Muscle layer of duodenum (tissue), 2 donors: Measurements from ENCODE around the gene C13orf46.

Source experiments
- H3K27ac ChIP-seq: one replicate; pipeline ENCODE4 v1.7.0; 2013; ENCODE audit warnings: mild to moderate bottlenecking, low read length
- H3K27me3 ChIP-seq: one replicate; pipeline ENCODE4 v1.7.0; 2013; ENCODE audit warnings: low read depth, mild to moderate bottlenecking, control low read depth, low read length
- H3K36me3 ChIP-seq, 2 donors: one replicate each; pipeline ENCODE4 v1.7.0; 2013; ENCODE audit warnings: low read length in 2 of 2, control low read depth in 1 of 2, mild to moderate bottlenecking in 1 of 2; ENCODE audit not compliant: insufficient read depth in 2 of 2, control insufficient read depth in 1 of 2
- H3K4me1 ChIP-seq, 2 donors: one replicate each; pipeline ENCODE4 v1.7.0; 2013; ENCODE audit warnings: low read length in 2 of 2, mild to moderate bottlenecking in 2 of 2, control low read depth in 1 of 2, moderate library complexity in 1 of 2; ENCODE audit not compliant: insufficient read depth in 2 of 2, control insufficient read depth in 1 of 2
- H3K4me3 ChIP-seq, 2 donors: one replicate each; pipeline ENCODE4 v1.7.0; 2013; ENCODE audit warnings: low read length in 2 of 2, low read depth in 1 of 2, mild to moderate bottlenecking in 1 of 2
- H3K9me3 ChIP-seq, 2 donors: one replicate each; pipeline ENCODE4 v1.7.0; 2013; ENCODE audit warnings: low read length in 2 of 2, control low read depth in 1 of 2, mild to moderate bottlenecking in 1 of 2; ENCODE audit not compliant: control insufficient read depth in 1 of 2
- donor health status: healthy.

The C13orf46 gene

DNA sequence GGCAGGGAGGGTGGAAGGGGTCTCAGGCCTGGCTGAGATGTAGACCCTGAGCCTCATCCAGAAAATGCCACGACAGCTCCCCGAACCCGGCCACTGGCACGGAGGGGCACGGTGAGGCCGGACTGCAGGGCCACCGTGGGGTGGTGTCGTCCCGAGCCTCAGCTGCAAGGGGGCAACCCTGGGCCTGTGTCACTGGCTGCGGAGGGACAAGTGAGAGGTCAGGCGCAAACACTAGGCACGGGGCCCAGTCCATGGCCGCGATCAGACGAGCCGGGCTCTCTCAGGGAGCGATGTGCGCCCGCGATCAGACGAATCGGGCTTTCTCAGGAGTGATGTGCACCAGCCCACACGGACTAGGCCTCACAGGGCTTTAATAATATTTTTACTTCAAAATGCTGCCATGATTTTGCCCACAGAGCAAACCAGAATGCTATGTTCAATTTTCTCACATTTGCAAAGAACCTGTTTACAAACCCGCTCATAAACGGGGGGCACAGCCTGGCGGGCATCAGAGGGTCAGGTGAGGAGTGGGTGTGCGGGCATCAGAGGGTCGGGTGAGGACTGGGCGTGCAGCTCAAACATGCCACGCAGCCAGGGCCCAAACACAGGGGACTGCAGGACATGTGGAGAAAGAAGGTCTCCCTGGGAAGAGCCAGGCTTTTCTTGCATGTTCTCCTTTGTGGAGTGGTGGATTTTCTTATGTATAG is 42.6 kb upstream of the C13orf46 start:
- Histone ChIP-seq H3K4me1 (no peaks in the 10 kb centered on the region), H3K36me3 (peaks cover 13 to 75% of the 10 kb centered on the region in 2 donors), H3K4me3 (no peak overlapping the region), H3K27ac (no peak overlapping the region), H3K27me3 (no peaks in the 10 kb centered on the region), H3K9me3 (no peaks in the 10 kb centered on the region)

DNA sequence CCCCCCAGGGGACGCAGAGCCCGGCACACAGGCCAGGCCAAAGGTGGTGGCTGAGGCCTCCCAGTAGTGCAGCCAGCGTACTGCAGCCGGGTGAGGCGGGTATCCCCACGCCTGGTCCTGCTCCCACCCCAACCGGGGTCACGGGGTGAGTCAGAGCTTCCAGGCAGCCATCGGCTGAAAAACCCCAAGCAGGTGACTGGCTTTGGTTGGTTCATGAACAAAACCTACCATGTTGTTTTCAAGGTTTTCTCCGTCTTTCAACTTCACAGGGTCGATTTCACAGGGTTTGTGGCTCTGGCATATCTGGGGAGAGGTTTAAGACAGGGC is 42.1 kb upstream of the C13orf46 start:
- Histone ChIP-seq H3K36me3 (peaks cover 8 to 75% of the 10 kb centered on the region in 2 donors), H3K4me3 (no peak overlapping the region), H3K27ac (no peak overlapping the region), H3K27me3 (no peaks in the 10 kb centered on the region), H3K4me1 (no peaks in the 10 kb centered on the region), H3K9me3 (no peaks in the 10 kb centered on the region)

- no peaks in the 10 kb centered on the region for H3K27me3 ChIP-seq
- H3K4me1 ChIP-seq: no peaks in the 10 kb centered on the region
- H3K4me3 ChIP-seq: no peak overlapping the region
- peaks cover 7 to 74% of the 10 kb centered on the region in 2 donors for H3K36me3 ChIP-seq
- no peaks in the 10 kb centered on the region for H3K9me3 ChIP-seq
- H3K27ac ChIP-seq: no peak overlapping the region
These were observed 41.5 kb upstream of the C13orf46 start for GRCh38 chr13:114015111-114015968.

GRCh38 chr13:114013952-114014629 is 40.2 kb upstream of the C13orf46 start:
- Histone ChIP-seq H3K4me3 (no peak overlapping the region), H3K9me3 (no peaks in the 10 kb centered on the region), H3K27ac (no peak overlapping the region), H3K36me3 (peaks cover 13 to 82% of the 10 kb centered on the region in 2 donors), H3K4me1 (no peaks in the 10 kb centered on the region), H3K27me3 (no peaks in the 10 kb centered on the region)

GRCh38 chr13:114013336-114013735 is 39.5 kb upstream of the C13orf46 start:
- no peaks in the 10 kb centered on the region for H3K4me1 ChIP-seq
- no peaks in the 10 kb centered on the region for H3K9me3 ChIP-seq
- H3K27ac ChIP-seq: no peak overlapping the region
- peaks cover 13 to 78% of the 10 kb centered on the region in 2 donors for H3K36me3 ChIP-seq
- no peaks in the 10 kb centered on the region for H3K27me3 ChIP-seq
- no peak overlapping the region for H3K4me3 ChIP-seq

DNA sequence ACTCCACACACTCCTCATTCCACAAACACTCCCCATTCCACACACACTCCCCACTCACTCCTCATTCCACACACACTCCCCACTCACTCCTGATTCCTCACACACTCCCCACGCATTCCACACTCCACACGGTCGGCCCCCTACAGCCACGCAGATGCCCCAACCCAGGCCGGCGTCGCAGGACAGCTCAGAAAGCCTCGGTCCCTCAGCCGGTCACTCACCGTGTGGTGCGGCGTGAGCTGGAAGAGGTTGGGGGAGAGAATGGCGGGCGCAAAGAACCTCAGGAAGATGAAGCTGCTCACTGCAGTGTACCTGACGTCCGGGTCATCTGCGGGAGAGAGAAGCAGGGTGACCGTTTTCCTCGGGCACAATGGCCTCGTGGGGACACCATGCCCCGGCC is 39.0 kb upstream of the C13orf46 start:
- H3K27ac ChIP-seq: no peak overlapping the region

GRCh38 chr13:114012141-114012540 is 38.3 kb upstream of the C13orf46 start:
- H3K4me3 ChIP-seq: no peak overlapping the region
- H3K27ac ChIP-seq: no peak overlapping the region
- no peaks in the 10 kb centered on the region for H3K27me3 ChIP-seq
- H3K9me3 ChIP-seq: no peaks in the 10 kb centered on the region
- H3K36me3 ChIP-seq: peaks cover 12 to 80% of the 10 kb centered on the region in 2 donors
- no peaks in the 10 kb centered on the region for H3K4me1 ChIP-seq

More for the DNA sequence above, 39.0 kb upstream of the C13orf46 start:
- Histone ChIP-seq H3K4me1 (no peaks in the 10 kb centered on the region), H3K9me3 (no peaks in the 10 kb centered on the region), H3K4me3 (no peak overlapping the region), H3K27me3 (no peaks in the 10 kb centered on the region), H3K36me3 (peaks cover 13 to 76% of the 10 kb centered on the region in 2 donors)

DNA sequence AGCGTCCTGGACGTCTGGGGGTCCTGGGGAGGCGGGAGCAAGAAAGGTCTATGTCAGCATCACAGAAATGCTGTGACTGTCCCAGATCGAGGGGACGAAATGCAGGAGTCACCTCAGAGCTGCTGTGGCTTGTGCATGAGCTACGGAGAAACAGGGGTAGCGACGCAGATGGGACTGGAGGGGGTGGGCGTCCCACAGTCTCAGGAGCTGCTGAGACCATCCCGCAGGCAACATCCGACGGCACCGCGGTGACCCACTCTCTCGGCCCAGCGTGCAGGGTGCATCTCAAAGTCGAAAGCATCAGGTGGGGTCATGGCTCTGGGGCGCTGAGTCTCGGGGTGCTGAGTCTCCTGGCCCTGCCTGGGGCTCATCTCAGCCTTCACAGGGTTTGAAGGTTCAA is 37.4 kb upstream of the C13orf46 start:
- no peaks in the 10 kb centered on the region for H3K4me1 ChIP-seq

GRCh38 chr13:114010401-114011101 is 36.7 kb upstream of the C13orf46 start:
- no peaks in the 10 kb centered on the region for H3K4me1 ChIP-seq
- H3K36me3 ChIP-seq: peaks cover 5 to 64% of the 10 kb centered on the region in 2 donors

More for the DNA sequence above, 37.4 kb upstream of the C13orf46 start:
- no peaks in the 10 kb centered on the region for H3K9me3 ChIP-seq
- no peak overlapping the region for H3K4me3 ChIP-seq
- no peak overlapping the region for H3K27ac ChIP-seq
- peaks cover 5 to 71% of the 10 kb centered on the region in 2 donors for H3K36me3 ChIP-seq
- no peaks in the 10 kb centered on the region for H3K27me3 ChIP-seq

GRCh38 chr13:114009590-114010400 is 35.9 kb upstream of the C13orf46 start:
- Histone ChIP-seq H3K4me3 (no peak overlapping the region), H3K9me3 (no peaks in the 10 kb centered on the region), H3K36me3 (peaks cover 5 to 59% of the 10 kb centered on the region in 2 donors)

More at GRCh38 chr13:114010401-114011101, 36.7 kb upstream of the C13orf46 start:
- Histone ChIP-seq H3K9me3 (no peaks in the 10 kb centered on the region), H3K27me3 (no peaks in the 10 kb centered on the region), H3K27ac (no peak overlapping the region), H3K4me3 (no peak overlapping the region)

More at GRCh38 chr13:114009590-114010400, 35.9 kb upstream of the C13orf46 start:
- Histone ChIP-seq H3K27me3 (no peaks in the 10 kb centered on the region), H3K4me1 (no peaks in the 10 kb centered on the region), H3K27ac (no peak overlapping the region)
